Liver (tissue), 9 donors: ENCODE results near the gene IFIT5. TPM values are rescaled to one million over a fixed set of nuclear protein-coding genes. Genes with fewer than 3 reads are reported as not detected.
A peak's percentile ranks its signal among the peaks of the same experiment; 100 is the strongest.

Source experiments
- DNase-seq: peaks from one replicate; pipeline ENCODE4 v3.0.0-alpha.2; 2017; ENCODE audit warnings: low spot score
- H3K27ac ChIP-seq, 2 donors: one replicate each; pipeline ENCODE4 v1.7.0; 2013; ENCODE audit warnings: inconsistent platforms in 2 of 2, low read length in 2 of 2, control low read depth in 1 of 2, low read depth in 1 of 2, mild to moderate bottlenecking in 1 of 2
- H3K27me3 ChIP-seq, 4 donors: one replicate each; pipeline versions ENCODE4 v1.6.1 to v1.7.0; 2013; ENCODE audit warnings: low read length in 3 of 4, inconsistent platforms in 1 of 4, mild to moderate bottlenecking in 1 of 4, moderate library complexity in 1 of 4; ENCODE audit not compliant: control insufficient read depth in 4 of 4, insufficient read depth in 4 of 4
- H3K36me3 ChIP-seq, 4 donors: one replicate each; pipeline versions ENCODE4 v1.6.1 to v1.7.0; 2013; ENCODE audit warnings: low read length in 3 of 4, mild to moderate bottlenecking in 3 of 4, low read depth in 1 of 4, moderate library complexity in 1 of 4; ENCODE audit not compliant: control insufficient read depth in 4 of 4, insufficient read depth in 3 of 4
- H3K4me1 ChIP-seq, 4 donors: one replicate each; pipeline versions ENCODE4 v1.6.1 to v1.7.0; 2013; ENCODE audit warnings: low read length in 3 of 4, mild to moderate bottlenecking in 3 of 4, moderate library complexity in 1 of 4; ENCODE audit not compliant: control insufficient read depth in 4 of 4, insufficient read depth in 4 of 4
- H3K4me3 ChIP-seq, 3 donors: one replicate each; pipeline versions ENCODE4 v1.6.1 to v1.7.0; 2013; ENCODE audit warnings: low read length in 3 of 3, control low read depth in 1 of 3, low read depth in 1 of 3, mild to moderate bottlenecking in 1 of 3
- H3K9ac ChIP-seq, 2 donors: one replicate each; pipeline ENCODE4 v1.7.0; 2013; ENCODE audit warnings: low read length in 2 of 2, mild to moderate bottlenecking in 2 of 2, moderate library complexity in 2 of 2, control low read depth in 1 of 2, low read depth in 1 of 2
- H3K9me3 ChIP-seq, 4 donors: one replicate each; pipeline versions ENCODE4 v1.6.1 to v1.7.0; 2013; ENCODE audit warnings: low read length in 3 of 4; ENCODE audit not compliant: control insufficient read depth in 4 of 4
- EGR1 ChIP-seq, 2 donors: IDR thresholded peaks; 2 replicates each; pipeline ENCODE4 v1.6.1; 2016 to 2018; ENCODE audit warnings: antibody characterized with exemption in 2 of 2, low read depth in 2 of 2
- FOXA2 ChIP-seq: IDR thresholded peaks from 2 replicates; pipeline ENCODE4 v1.6.1; 2016; ENCODE audit warnings: antibody characterized with exemption
- HNF4A ChIP-seq, 2 donors: conservative IDR thresholded peaks; 2 replicates each; pipeline ENCODE4 v1.6.1; 2016; ENCODE audit warnings: antibody characterized with exemption in 2 of 2, mild to moderate bottlenecking in 2 of 2
- HNF4G ChIP-seq: IDR thresholded peaks from 2 replicates; pipeline ENCODE4 v1.6.1; 2016; ENCODE audit warnings: antibody characterized with exemption
- JUND ChIP-seq, 2 donors: IDR thresholded peaks; 2 replicates each; pipeline ENCODE4 v1.6.1; 2016; ENCODE audit warnings: antibody characterized with exemption in 2 of 2
- RAD21 ChIP-seq, 2 donors: IDR thresholded peaks; 2 replicates each; pipeline ENCODE4 v1.6.1; 2016; ENCODE audit warnings: antibody characterized with exemption in 2 of 2, mild to moderate bottlenecking in 2 of 2
- RXRA ChIP-seq, 2 donors: IDR thresholded peaks; 2 replicates each; pipeline ENCODE4 v1.6.1; 2017 to 2018; ENCODE audit warnings: antibody characterized with exemption in 2 of 2, mild to moderate bottlenecking in 1 of 2
- SP1 ChIP-seq: IDR thresholded peaks from 2 replicates; pipeline ENCODE4 v1.6.1; 2018; ENCODE audit warnings: antibody characterized with exemption, mild to moderate bottlenecking
- TAF1 ChIP-seq: conservative IDR thresholded peaks from 2 replicates; pipeline ENCODE4 v1.6.1; 2016; ENCODE audit warnings: antibody characterized with exemption, mild to moderate bottlenecking
- YY1 ChIP-seq: IDR thresholded peaks from 2 replicates; pipeline ENCODE4 v1.6.1; 2016; ENCODE audit warnings: antibody characterized with exemption, mild to moderate bottlenecking
- WGBS: extraction: QIAGEN DNeasy Blood & Tissue Kit; methylation state at CpG from one replicate; pipeline ENCODE4 v1.1.7; 2013; 5-methylcytosine and 5-hydroxymethylcytosine counted together
- polyA plus RNA-seq, 2 donors: library from polyadenylated mRNA; stranded (reverse) in 1 of 2; unstranded in 1 of 2; fragments of 200-250 nt in 1 of 2; fragments of >200 nt in 1 of 2; fragmentation: Nextera tagmentation in 1 of 2; extraction: Ambion mirVana in 1 of 2; gene quantifications; one replicate each; pipeline versions ENCODE4 v1.2.1 to v1.2.3, GENCODE V29; 2013 to 2015
- total RNA-seq, 2 donors: library from RNA; depleted of rRNA; stranded (reverse); fragments of >200 nt; gene quantifications; one replicate each; pipeline ENCODE4 v1.2.3, GENCODE V29; 2014
- TF ChIP-seq, protein P1 (sequence below): IDR thresholded peaks from 2 replicates; pipeline ENCODE4 v1.6.1; 2016; ENCODE audit warnings: antibody characterized with exemption
- TF ChIP-seq, protein P2 (sequence below): IDR thresholded peaks from 2 replicates; pipeline ENCODE4 v1.6.1; 2016; ENCODE audit warnings: antibody characterized with exemption, mild to moderate bottlenecking
- TF ChIP-seq, protein P3 (sequence below): fragments of 150-350 bp; IDR thresholded peaks from 2 replicates; pipeline ENCODE4 v1.5.1; 2017; ENCODE audit warnings: improper control_type of control experiment, low read depth, low read length; ENCODE audit not compliant: missing input control
- donor health status: healthy.
- donor health status: healthy.
- donor health status: healthy.
- donor health status: healthy.
- donor health status: healthy.

The IFIT5 gene
- total and polyA plus RNA-seq, 4 donors = 5.0 to 10.7 (median 6.7) TPM

DNA sequence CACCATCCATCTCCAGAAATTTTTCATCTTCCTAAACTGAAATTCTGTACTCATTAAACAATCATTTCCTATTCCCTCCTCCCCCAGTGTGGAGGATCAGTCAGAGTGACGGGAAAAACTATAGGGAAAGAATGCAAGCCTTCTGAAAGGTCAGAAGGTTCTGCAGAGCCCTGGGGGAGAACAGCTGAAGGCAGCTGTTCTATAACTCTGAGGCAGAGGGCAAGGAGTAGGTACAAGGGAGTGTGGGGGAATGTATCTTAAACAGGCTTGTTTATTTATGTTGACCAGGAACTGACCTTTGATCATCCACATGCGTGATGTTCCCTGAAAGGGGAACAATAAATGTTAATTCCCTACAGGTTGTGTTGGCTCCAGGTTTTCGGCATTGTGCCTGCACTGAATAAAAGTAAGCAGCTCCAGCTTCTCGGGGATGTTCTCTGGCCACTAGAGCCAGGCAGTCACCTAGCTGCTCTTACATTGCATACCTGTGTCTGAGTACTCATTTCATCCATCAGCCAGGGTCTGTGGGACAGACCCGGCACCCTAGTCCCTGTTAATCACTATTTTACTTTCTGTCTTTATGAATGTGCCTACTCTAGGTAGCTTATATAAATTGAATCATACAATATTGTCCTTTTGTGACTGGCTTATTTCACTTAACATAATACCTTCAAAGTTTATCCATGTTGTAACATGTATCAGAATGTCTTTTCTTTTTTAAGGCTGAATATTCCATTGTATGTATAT lies 16.2 kb upstream of the IFIT5 start:
- no peak overlapping the region for H3K9ac ChIP-seq
- no peak overlapping the region for H3K4me3 ChIP-seq
- no peak for DNase-seq
- peaks cover 1 to 20% (median 12%) of the 10 kb centered on the region in 4 donors for H3K4me1 ChIP-seq
- peak overlapping the region in 1 of 2 donors; percentile 41 for H3K27ac ChIP-seq
- no peaks in the 10 kb centered on the region for H3K9me3 ChIP-seq
- 38% methylated on average over 5 of the region's 5 CpGs for WGBS
- peaks cover 0 to 10% (median 5%) of the 10 kb centered on the region in 4 donors for H3K36me3 ChIP-seq
- no peaks in the 10 kb centered on the region for H3K27me3 ChIP-seq
- TF ChIP-seq, protein P1, sequence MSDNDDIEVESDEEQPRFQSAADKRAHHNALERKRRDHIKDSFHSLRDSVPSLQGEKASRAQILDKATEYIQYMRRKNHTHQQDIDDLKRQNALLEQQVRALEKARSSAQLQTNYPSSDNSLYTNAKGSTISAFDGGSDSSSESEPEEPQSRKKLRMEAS = no peak
- TF ChIP-seq EGR1 (IDR thresholded peaks at IDR 0.05; ENCODE audit: low read depth in 2 of 2) = no peak
- TF ChIP-seq YY1 = no peak
- peak; percentile 72 to 74 for TF ChIP-seq HNF4A (conservative IDR thresholded peaks at IDR 0.05)
- TF ChIP-seq HNF4G = peak; percentile 20
- peak in 1 of 2 donors; percentile 11 for TF ChIP-seq JUND (IDR thresholded peaks at IDR 0.05)
- TF ChIP-seq FOXA2 = peak; percentile 62
- TF ChIP-seq SP1 = peak; percentile 36
- peak; percentile 18 to 28 for TF ChIP-seq RAD21 (IDR thresholded peaks at IDR 0.05)
- TF ChIP-seq, protein P2, sequence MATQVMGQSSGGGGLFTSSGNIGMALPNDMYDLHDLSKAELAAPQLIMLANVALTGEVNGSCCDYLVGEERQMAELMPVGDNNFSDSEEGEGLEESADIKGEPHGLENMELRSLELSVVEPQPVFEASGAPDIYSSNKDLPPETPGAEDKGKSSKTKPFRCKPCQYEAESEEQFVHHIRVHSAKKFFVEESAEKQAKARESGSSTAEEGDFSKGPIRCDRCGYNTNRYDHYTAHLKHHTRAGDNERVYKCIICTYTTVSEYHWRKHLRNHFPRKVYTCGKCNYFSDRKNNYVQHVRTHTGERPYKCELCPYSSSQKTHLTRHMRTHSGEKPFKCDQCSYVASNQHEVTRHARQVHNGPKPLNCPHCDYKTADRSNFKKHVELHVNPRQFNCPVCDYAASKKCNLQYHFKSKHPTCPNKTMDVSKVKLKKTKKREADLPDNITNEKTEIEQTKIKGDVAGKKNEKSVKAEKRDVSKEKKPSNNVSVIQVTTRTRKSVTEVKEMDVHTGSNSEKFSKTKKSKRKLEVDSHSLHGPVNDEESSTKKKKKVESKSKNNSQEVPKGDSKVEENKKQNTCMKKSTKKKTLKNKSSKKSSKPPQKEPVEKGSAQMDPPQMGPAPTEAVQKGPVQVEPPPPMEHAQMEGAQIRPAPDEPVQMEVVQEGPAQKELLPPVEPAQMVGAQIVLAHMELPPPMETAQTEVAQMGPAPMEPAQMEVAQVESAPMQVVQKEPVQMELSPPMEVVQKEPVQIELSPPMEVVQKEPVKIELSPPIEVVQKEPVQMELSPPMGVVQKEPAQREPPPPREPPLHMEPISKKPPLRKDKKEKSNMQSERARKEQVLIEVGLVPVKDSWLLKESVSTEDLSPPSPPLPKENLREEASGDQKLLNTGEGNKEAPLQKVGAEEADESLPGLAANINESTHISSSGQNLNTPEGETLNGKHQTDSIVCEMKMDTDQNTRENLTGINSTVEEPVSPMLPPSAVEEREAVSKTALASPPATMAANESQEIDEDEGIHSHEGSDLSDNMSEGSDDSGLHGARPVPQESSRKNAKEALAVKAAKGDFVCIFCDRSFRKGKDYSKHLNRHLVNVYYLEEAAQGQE = no peak
- TF ChIP-seq TAF1 = no peak
- peak in 1 of 2 donors; percentile 66 for TF ChIP-seq RXRA (IDR thresholded peaks at IDR 0.05)

DNA sequence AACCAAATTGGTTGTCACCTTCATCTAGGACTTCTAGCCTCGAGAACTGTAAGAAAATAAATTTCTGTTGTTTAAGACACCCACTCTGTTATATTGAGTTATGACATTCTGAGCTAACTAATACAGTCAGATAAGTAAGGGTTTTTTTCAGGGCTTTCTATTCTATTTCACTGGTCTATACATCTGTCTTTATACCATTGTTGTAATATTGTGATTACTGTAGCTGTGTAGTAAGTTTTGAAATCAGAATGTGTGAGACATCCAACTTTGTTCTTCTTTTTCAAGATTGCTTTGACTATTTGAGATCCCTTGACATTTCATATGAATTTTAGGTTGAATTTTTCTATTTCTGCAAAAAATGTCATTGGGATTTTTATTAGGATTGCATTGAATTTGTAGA lies 14.4 kb upstream of the IFIT5 start:
- no peak for DNase-seq
- no peak for TF ChIP-seq HNF4A (conservative IDR thresholded peaks at IDR 0.05)
- TF ChIP-seq FOXA2 = no peak
- TF ChIP-seq, protein P3, sequence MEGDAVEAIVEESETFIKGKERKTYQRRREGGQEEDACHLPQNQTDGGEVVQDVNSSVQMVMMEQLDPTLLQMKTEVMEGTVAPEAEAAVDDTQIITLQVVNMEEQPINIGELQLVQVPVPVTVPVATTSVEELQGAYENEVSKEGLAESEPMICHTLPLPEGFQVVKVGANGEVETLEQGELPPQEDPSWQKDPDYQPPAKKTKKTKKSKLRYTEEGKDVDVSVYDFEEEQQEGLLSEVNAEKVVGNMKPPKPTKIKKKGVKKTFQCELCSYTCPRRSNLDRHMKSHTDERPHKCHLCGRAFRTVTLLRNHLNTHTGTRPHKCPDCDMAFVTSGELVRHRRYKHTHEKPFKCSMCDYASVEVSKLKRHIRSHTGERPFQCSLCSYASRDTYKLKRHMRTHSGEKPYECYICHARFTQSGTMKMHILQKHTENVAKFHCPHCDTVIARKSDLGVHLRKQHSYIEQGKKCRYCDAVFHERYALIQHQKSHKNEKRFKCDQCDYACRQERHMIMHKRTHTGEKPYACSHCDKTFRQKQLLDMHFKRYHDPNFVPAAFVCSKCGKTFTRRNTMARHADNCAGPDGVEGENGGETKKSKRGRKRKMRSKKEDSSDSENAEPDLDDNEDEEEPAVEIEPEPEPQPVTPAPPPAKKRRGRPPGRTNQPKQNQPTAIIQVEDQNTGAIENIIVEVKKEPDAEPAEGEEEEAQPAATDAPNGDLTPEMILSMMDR = no peak
- 90% methylated on average over 1 of the region's 1 CpG for WGBS

More for the DNA sequence above, 14.4 kb upstream of the IFIT5 start:
- no peaks in the 10 kb centered on the region for H3K9me3 ChIP-seq
- no peaks in the 10 kb centered on the region for H3K27me3 ChIP-seq
- peaks cover 0 to 18% (median 7%) of the 10 kb centered on the region in 4 donors for H3K4me1 ChIP-seq
- H3K9ac ChIP-seq = no peak overlapping the region
- H3K36me3 ChIP-seq = peaks cover 0 to 11% (median 6%) of the 10 kb centered on the region in 4 donors
- no peak overlapping the region for H3K27ac ChIP-seq
- no peak overlapping the region for H3K4me3 ChIP-seq
